ENCODE data around the gene EFTUD2. TPM values are rescaled to one million over a fixed set of nuclear protein-coding genes. Genes with fewer than 3 reads are reported as not detected.

Gene EFTUD2
- total and polyA plus RNA-seq, 2 of the 13 experiments (the other 11 are each of a cell fraction or from before 2014, with no cell fraction given), result 111 to 137 TPM

DNA sequence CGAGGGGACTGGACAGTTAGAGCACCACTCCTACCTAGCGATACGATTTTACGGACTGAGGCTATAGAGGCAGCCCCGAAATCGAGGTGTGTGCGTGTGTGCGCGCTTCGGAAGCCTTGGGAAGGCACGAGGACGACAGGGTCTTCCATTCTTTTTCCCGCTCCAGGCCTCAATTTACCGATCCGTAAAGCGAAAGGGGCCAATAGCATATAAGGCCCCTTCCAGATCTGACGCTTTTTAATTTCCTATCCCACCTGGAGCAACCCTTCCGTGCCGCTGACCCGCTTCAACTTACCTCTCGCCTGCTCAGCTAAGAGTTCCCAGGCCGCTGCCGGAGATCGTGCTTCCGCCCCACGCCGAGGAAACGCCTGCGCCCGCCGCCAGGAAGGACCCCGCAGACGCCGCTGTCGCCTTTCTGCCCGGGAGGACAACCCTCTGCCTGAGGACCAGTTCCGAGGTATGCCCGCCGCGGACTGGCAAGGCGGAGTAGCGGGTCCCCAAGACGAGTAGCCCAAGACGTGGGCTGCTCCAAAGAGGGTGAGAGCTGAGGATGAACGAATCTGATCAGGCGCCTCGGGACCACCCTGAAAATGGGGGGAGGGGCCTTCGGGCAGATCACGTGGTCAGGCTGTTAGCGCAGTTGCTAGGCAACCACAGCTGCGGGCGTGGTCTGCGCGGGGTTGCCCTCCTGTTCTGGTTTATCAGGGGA lies at the start of gene EFTUD2 (continued):
- TF ChIP-seq ZNF512B (CRISPR knock-in tag; IDR thresholded peaks at IDR 0.05; ENCODE audit: borderline replicate concordance) (no peak), NR1H2 (CRISPR knock-in tag; IDR thresholded peaks at IDR 0.05; ENCODE audit: borderline replicate concordance, low read depth) (no peak), RFX3 (CRISPR knock-in tag; IDR thresholded peaks at IDR 0.05) (peak; percentile 93), LBX2 (CRISPR knock-in tag; IDR thresholded peaks at IDR 0.05; ENCODE audit: borderline replicate concordance) (no peak), KAT7 (CRISPR knock-in tag; IDR thresholded peaks at IDR 0.05; ENCODE audit: borderline replicate concordance) (peak; percentile 99), TSC22D2 (CRISPR knock-in tag; IDR thresholded peaks at IDR 0.05; ENCODE audit: borderline replicate concordance) (peak; percentile 82), PHB2 (IDR thresholded peaks at IDR 0.05; ENCODE audit: partially characterized antibody) (no peak), ZNF704 (CRISPR knock-in tag; IDR thresholded peaks at IDR 0.05; ENCODE audit: borderline replicate concordance) (peak; percentile 80; the same call in 1 of the 2 replicates), POGZ (CRISPR knock-in tag; IDR thresholded peaks at IDR 0.05) (peak; percentile 85), ZNF143 (CRISPR knock-in tag; IDR thresholded peaks at IDR 0.05) (peak; percentile 77), ZNF570 (CRISPR knock-in tag; IDR thresholded peaks at IDR 0.05; ENCODE audit: borderline replicate concordance) (no peak; the same call in 1 of the 2 replicates), ZSCAN20 (CRISPR knock-in tag; IDR thresholded peaks at IDR 0.05; ENCODE audit: borderline replicate concordance) (peak; percentile 58; the same call in 1 of the 2 replicates)
- TF ChIP-seq, protein P1, sequence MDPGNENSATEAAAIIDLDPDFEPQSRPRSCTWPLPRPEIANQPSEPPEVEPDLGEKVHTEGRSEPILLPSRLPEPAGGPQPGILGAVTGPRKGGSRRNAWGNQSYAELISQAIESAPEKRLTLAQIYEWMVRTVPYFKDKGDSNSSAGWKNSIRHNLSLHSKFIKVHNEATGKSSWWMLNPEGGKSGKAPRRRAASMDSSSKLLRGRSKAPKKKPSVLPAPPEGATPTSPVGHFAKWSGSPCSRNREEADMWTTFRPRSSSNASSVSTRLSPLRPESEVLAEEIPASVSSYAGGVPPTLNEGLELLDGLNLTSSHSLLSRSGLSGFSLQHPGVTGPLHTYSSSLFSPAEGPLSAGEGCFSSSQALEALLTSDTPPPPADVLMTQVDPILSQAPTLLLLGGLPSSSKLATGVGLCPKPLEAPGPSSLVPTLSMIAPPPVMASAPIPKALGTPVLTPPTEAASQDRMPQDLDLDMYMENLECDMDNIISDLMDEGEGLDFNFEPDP (CRISPR knock-in tag; conservative IDR thresholded peaks at IDR 0.05), result peak; percentile 88; the same call in 1 of the 2 replicates
- TF ChIP-seq, protein P2, sequence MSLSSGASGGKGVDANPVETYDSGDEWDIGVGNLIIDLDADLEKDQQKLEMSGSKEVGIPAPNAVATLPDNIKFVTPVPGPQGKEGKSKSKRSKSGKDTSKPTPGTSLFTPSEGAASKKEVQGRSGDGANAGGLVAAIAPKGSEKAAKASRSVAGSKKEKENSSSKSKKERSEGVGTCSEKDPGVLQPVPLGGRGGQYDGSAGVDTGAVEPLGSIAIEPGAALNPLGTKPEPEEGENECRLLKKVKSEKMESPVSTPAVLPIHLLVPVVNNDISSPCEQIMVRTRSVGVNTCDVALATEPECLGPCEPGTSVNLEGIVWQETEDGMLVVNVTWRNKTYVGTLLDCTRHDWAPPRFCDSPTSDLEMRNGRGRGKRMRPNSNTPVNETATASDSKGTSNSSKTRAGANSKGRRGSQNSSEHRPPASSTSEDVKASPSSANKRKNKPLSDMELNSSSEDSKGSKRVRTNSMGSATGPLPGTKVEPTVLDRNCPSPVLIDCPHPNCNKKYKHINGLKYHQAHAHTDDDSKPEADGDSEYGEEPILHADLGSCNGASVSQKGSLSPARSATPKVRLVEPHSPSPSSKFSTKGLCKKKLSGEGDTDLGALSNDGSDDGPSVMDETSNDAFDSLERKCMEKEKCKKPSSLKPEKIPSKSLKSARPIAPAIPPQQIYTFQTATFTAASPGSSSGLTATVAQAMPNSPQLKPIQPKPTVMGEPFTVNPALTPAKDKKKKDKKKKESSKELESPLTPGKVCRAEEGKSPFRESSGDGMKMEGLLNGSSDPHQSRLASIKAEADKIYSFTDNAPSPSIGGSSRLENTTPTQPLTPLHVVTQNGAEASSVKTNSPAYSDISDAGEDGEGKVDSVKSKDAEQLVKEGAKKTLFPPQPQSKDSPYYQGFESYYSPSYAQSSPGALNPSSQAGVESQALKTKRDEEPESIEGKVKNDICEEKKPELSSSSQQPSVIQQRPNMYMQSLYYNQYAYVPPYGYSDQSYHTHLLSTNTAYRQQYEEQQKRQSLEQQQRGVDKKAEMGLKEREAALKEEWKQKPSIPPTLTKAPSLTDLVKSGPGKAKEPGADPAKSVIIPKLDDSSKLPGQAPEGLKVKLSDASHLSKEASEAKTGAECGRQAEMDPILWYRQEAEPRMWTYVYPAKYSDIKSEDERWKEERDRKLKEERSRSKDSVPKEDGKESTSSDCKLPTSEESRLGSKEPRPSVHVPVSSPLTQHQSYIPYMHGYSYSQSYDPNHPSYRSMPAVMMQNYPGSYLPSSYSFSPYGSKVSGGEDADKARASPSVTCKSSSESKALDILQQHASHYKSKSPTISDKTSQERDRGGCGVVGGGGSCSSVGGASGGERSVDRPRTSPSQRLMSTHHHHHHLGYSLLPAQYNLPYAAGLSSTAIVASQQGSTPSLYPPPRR (CRISPR knock-in tag; IDR thresholded peaks at IDR 0.05; ENCODE audit: borderline replicate concordance), result peak; percentile 55
- TF ChIP-seq, protein P3, sequence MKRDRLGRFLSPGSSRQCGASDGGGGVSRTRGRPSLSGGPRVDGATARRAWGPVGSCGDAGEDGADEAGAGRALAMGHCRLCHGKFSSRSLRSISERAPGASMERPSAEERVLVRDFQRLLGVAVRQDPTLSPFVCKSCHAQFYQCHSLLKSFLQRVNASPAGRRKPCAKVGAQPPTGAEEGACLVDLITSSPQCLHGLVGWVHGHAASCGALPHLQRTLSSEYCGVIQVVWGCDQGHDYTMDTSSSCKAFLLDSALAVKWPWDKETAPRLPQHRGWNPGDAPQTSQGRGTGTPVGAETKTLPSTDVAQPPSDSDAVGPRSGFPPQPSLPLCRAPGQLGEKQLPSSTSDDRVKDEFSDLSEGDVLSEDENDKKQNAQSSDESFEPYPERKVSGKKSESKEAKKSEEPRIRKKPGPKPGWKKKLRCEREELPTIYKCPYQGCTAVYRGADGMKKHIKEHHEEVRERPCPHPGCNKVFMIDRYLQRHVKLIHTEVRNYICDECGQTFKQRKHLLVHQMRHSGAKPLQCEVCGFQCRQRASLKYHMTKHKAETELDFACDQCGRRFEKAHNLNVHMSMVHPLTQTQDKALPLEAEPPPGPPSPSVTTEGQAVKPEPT (CRISPR knock-in tag; IDR thresholded peaks at IDR 0.05; ENCODE audit: low read depth), result peak; percentile 92; the same call in 1 of the 2 replicates
